ENCODE measurements around the gene DNAJC5.

- TF ChIP-seq POLR2AphosphoS5 (IDR thresholded peaks at IDR 0.05; ENCODE audit: low read depth) (peak; percentile 32; the same call in 1 of the 2 replicates), EZH2 (IDR thresholded peaks at IDR 0.05; ENCODE audit: low read depth, unreplicated experiment) (no peak), JUNB (IDR thresholded peaks at IDR 0.05; ENCODE audit: unreplicated experiment) (no peak), CTCF (conservative IDR thresholded peaks at IDR 0.05; ENCODE audit: low read depth in 2 of 2) (no peak), CREB1 (CRISPR knock-in tag; IDR thresholded peaks at IDR 0.05; ENCODE audit: low read depth) (no peak), REST (IDR thresholded peaks at IDR 0.05; ENCODE audit: unreplicated experiment) (no peak), EZH2phosphoT487 (IDR thresholded peaks at IDR 0.05; ENCODE audit: unreplicated experiment) (no peak)
These were observed 44.4 kb downstream of the DNAJC5 start for GRCh38 chr20:63939061-63939935.
